ENCODE measurements around the gene KIF15.

DNA sequence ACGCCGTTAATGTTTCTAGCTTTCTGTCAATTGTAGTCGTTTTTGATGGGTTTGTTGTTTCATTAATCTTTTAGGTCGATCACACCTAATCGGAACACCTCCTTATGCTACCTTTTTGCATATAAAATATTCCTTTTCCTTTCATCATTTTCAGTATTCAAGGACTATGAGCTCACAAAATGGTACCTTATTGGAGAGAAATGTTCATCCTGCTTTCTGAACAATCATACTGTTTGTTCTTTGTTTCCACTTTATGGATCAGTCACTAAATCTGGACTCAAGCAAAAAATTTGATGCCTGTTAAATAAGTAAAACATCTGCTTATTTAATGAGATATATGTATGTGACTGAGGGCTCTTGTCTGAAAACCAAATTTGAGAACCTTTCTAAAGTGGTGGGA is 1.1 kb downstream of the KIF15 start:
- TF ChIP-seq, protein P1, sequence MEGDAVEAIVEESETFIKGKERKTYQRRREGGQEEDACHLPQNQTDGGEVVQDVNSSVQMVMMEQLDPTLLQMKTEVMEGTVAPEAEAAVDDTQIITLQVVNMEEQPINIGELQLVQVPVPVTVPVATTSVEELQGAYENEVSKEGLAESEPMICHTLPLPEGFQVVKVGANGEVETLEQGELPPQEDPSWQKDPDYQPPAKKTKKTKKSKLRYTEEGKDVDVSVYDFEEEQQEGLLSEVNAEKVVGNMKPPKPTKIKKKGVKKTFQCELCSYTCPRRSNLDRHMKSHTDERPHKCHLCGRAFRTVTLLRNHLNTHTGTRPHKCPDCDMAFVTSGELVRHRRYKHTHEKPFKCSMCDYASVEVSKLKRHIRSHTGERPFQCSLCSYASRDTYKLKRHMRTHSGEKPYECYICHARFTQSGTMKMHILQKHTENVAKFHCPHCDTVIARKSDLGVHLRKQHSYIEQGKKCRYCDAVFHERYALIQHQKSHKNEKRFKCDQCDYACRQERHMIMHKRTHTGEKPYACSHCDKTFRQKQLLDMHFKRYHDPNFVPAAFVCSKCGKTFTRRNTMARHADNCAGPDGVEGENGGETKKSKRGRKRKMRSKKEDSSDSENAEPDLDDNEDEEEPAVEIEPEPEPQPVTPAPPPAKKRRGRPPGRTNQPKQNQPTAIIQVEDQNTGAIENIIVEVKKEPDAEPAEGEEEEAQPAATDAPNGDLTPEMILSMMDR (IDR thresholded peaks at IDR 0.05), result no peak
- no peak for TF ChIP-seq POLR2A (IDR thresholded peaks at IDR 0.05)

Data from testis (tissue), 2 donors.